Natural killer cell (primary cell): ENCODE results near the gene IQCK. TPM values are rescaled to one million over a fixed set of nuclear protein-coding genes. Genes with fewer than 3 reads are reported as not detected.

Source experiments
- ATAC-seq, 3 donors: fragments of 150-1000 bp in 2 of 3; fragments of 200-7000 bp in 1 of 3; cut with Tn5 transposase; 1 replicate in 1 of 3; 2 replicates in 2 of 3; pipeline ENCODE4 v1.10.0; 2021; ENCODE audit warnings: mild to moderate bottlenecking in 2 of 3, moderate library complexity in 2 of 3
- DNase-seq, 2 donors: peaks; one replicate each; pipeline versions ENCODE4 v3.0.0 to v3.0.0-alpha.2; 2013 to 2021; ENCODE audit warnings: mixed read lengths in 1 of 2
- H3K27ac ChIP-seq: one replicate; pipeline ENCODE4 v1.5.1; 2013; ENCODE audit warnings: mild to moderate bottlenecking, low read length
- H3K27me3 ChIP-seq: one replicate; pipeline ENCODE4 v1.6.1; 2013; ENCODE audit warnings: low read length; ENCODE audit not compliant: control insufficient read depth, insufficient read depth
- H3K36me3 ChIP-seq: one replicate; pipeline ENCODE4 v1.6.1; 2013; ENCODE audit warnings: low read length; ENCODE audit not compliant: control insufficient read depth, insufficient read depth
- H3K4me1 ChIP-seq: one replicate; pipeline ENCODE4 v1.6.1; 2013; ENCODE audit warnings: low read length; ENCODE audit not compliant: control insufficient read depth, insufficient read depth
- H3K4me3 ChIP-seq: one replicate; pipeline ENCODE4 v1.5.1; 2013; ENCODE audit warnings: low read length
- H3K9me3 ChIP-seq: one replicate; pipeline ENCODE4 v1.6.1; 2013; ENCODE audit warnings: low read length; ENCODE audit not compliant: control insufficient read depth, insufficient read depth
- H3K27ac Mint-ChIP-seq, 2 donors: one replicate each; pipeline ENCODE4 v1.8.0; 2022; ENCODE audit warnings: mild to moderate bottlenecking in 2 of 2, mixed read lengths in 2 of 2, moderate library complexity in 1 of 2
- H3K27me3 Mint-ChIP-seq, 2 donors: one replicate each; pipeline ENCODE4 v1.8.0; 2022; ENCODE audit warnings: low read depth in 2 of 2, mixed read lengths in 2 of 2
- H3K36me3 Mint-ChIP-seq: one replicate; pipeline ENCODE4 v1.8.0; 2022; ENCODE audit warnings: mixed read lengths
- H3K4me1 Mint-ChIP-seq, 2 donors: one replicate each; pipeline ENCODE4 v1.8.0; 2022; ENCODE audit warnings: mixed read lengths in 2 of 2
- H3K4me3 Mint-ChIP-seq: one replicate; pipeline ENCODE4 v1.8.0; 2022; ENCODE audit warnings: mild to moderate bottlenecking, moderate library complexity, mixed read lengths
- H3K9me3 Mint-ChIP-seq, 2 donors: one replicate each; pipeline ENCODE4 v1.8.0; 2022; ENCODE audit warnings: mixed read lengths in 2 of 2
- CTCF ChIP-seq: fragments of 200-600 bp; IDR thresholded peaks from one replicate; pipeline ENCODE4 v1.8.0; 2022; ENCODE audit warnings: antibody characterized with exemption
- WGBS: methylation state at CpG from one replicate; pipeline ENCODE4 v1.1.7; 2013; ENCODE audit warnings: missing lambda C conversion rate; ENCODE audit not compliant: insufficient coverage; 5-methylcytosine and 5-hydroxymethylcytosine counted together
- intact Hi-C: fragments of 100-400 bp; cut with micrococcal nuclease; formaldehyde crosslinking; loops from one replicate; pipeline ENCODE4 v1.14.2; 2022
- total RNA-seq, 4 donors: library from RNA; stranded (reverse); fragments of 120-200 nt in 1 of 4; gene quantifications; one replicate each; pipeline versions ENCODE4 v1.2.3 to v1.2.4, GENCODE V29; 2013 to 2022

The IQCK gene
- total RNA-seq, 3 donors from 2014 or later (not counting 1 experiment from before 2014, with no cell fraction given): 0.38 to 1.8 (median 0.68) TPM

- no peaks in the 10 kb centered on the region for H3K36me3 ChIP-seq
- no peak for TF ChIP-seq CTCF
- no peaks in the 10 kb centered on the region for H3K9me3 ChIP-seq
- no peak for DNase-seq
- no peaks in the 10 kb centered on the region for H3K36me3 Mint-ChIP-seq
- no peak overlapping the region for H3K27ac Mint-ChIP-seq
- 85% methylated on average over 15 of the region's 16 CpGs for WGBS
- no peak overlapping the region for H3K4me3 Mint-ChIP-seq
- H3K27me3 ChIP-seq: no peaks in the 10 kb centered on the region
- intact Hi-C loops: no loop called here
- no peaks in the 10 kb centered on the region for H3K9me3 Mint-ChIP-seq
- H3K27me3 Mint-ChIP-seq: peaks cover 4 to 14% of the 10 kb centered on the region in 2 donors
- no peaks in the 10 kb centered on the region for H3K4me1 ChIP-seq
- H3K27ac ChIP-seq: no peak overlapping the region
- no peak overlapping the region for H3K4me3 ChIP-seq
- no peak for ATAC-seq
- no peaks in the 10 kb centered on the region for H3K4me1 Mint-ChIP-seq
Observed at GRCh38 chr16:19857593-19858339, 139.7 kb downstream of the IQCK start.

GRCh38 chr16:19858340-19859018 lies 140.4 kb downstream of the IQCK start:
- Mint-ChIP-seq H3K4me3 (no peak overlapping the region), H3K4me1 (no peaks in the 10 kb centered on the region), H3K27me3 (peaks cover 3 to 14% of the 10 kb centered on the region in 2 donors), H3K9me3 (no peaks in the 10 kb centered on the region), H3K36me3 (no peaks in the 10 kb centered on the region), H3K27ac (no peak overlapping the region)
- Histone ChIP-seq H3K36me3 (no peaks in the 10 kb centered on the region), H3K4me1 (no peaks in the 10 kb centered on the region), H3K4me3 (no peak overlapping the region), H3K9me3 (no peaks in the 10 kb centered on the region), H3K27me3 (no peaks in the 10 kb centered on the region), H3K27ac (no peak overlapping the region)
- TF ChIP-seq CTCF: no peak
- whole genome bisulfite sequencing: 86% methylated on average over 20 of the region's 22 CpGs
- no peak for DNase-seq
- intact Hi-C loops: no loop called here
- no peak for ATAC-seq

- Mint-ChIP-seq H3K36me3 (no peaks in the 10 kb centered on the region), H3K9me3 (no peaks in the 10 kb centered on the region), H3K27ac (no peak overlapping the region), H3K4me3 (no peak overlapping the region), H3K27me3 (peaks cover 0 to 14% of the 10 kb centered on the region in 2 donors), H3K4me1 (no peaks in the 10 kb centered on the region)
- Histone ChIP-seq H3K4me1 (no peaks in the 10 kb centered on the region), H3K27ac (no peak overlapping the region), H3K4me3 (no peak overlapping the region), H3K27me3 (no peaks in the 10 kb centered on the region), H3K36me3 (no peaks in the 10 kb centered on the region), H3K9me3 (no peaks in the 10 kb centered on the region)
- DNase-seq (no peak), ATAC-seq (no peak)
- WGBS: 89% methylated on average over 9 of the region's 9 CpGs
- TF ChIP-seq CTCF: no peak
- intact Hi-C loops: no loop called here
Observed at GRCh38 chr16:19859166-19859565, 141.1 kb downstream of the IQCK start.
